ENCODE data around the gene GPHB5. TPM values are rescaled to one million over a fixed set of nuclear protein-coding genes. Genes with fewer than 3 reads are reported as not detected.

Gene GPHB5, protein sequence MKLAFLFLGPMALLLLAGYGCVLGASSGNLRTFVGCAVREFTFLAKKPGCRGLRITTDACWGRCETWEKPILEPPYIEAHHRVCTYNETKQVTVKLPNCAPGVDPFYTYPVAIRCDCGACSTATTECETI
- total RNA-seq (not detected), polyA plus RNA-seq (not detected)
- long read RNA-seq, donor 1 = 0 reads
- long read RNA-seq, donor 2 = 0 reads
- long read RNA-seq, donor 3 = 0 reads
- long read RNA-seq, donor 4 = 0 reads
- long read RNA-seq, donor 5 = 0 reads
- long read RNA-seq, donor 6 = 0 reads
- long read RNA-seq, donor 7 = 0 reads
- long read RNA-seq, donor 8 = 0 reads
- long read RNA-seq, donor 9 = 0 reads
- long read RNA-seq, donor 10 = 0 reads

DNA sequence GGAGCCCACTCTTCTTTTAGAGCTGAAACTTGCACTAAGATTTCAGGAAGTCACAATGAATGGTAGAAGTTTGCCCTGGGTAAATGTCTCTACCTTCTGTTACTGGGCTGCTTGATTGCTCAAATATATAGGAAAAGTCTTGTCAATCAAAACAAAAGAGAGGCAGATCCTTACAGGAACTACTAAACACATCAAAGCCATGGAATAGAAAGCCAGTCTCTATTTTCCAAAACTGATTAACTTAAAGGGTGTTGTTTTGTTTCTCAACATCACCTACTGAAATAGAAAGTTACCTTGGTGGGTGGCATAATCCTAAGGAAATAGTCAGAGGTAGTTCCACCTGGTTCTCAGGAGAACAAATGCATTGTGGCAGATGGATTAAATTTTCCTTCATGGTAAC, at the start of gene GPHB5:
TSS of gene GPHB5 (minus strand) at position 101 of the 400 bp plus-strand sequence. CDS start 1,086 bp downstream, outside the sequence.
- intact Hi-C loops (cut with DNase I; ENCODE audit: low total_unique reads) = no loop called here
- TF ChIP-seq POLR2AphosphoS5 (IDR thresholded peaks at IDR 0.05) (no peak), POLR2A (IDR thresholded peaks at IDR 0.05) (no peak), EP300 (IDR thresholded peaks at IDR 0.05) (no peak), CTCF (IDR thresholded peaks at IDR 0.05) (no peak)
- H3K9me3 ChIP-seq = no peaks in the 10 kb centered on the region
- H3K4me1 ChIP-seq = no peaks in the 10 kb centered on the region
- no peaks in the 10 kb centered on the region for H3K36me3 ChIP-seq
- DNase-seq = no peak
- H3K4me3 ChIP-seq = no peak within 1 kb of the TSS
- no peak within 1 kb of the TSS for H3K27ac ChIP-seq
- H3K27me3 ChIP-seq = no peaks in the 10 kb centered on the region

GRCh38 chr14:63367742-63368364, 49.1 kb upstream of the GPHB5 start:
- Histone ChIP-seq H3K36me3 (peaks cover 0 to 14% (median 7%) of the 10 kb centered on the region in 4 donors), H3K27me3 (no peaks in the 10 kb centered on the region), H3K4me1 (no peaks in the 10 kb centered on the region), H3K27ac (no peak overlapping the region), H3K9me3 (peaks cover 0 to 14% (median 8%) of the 10 kb centered on the region in 4 donors), H3K4me3 (no peak overlapping the region)
- intact Hi-C loops (cut with DNase I; ENCODE audit: low total_unique reads) = no loop called here
- no peak for TF ChIP-seq EP300 (IDR thresholded peaks at IDR 0.05)
- TF ChIP-seq POLR2A (IDR thresholded peaks at IDR 0.05) = no peak
- TF ChIP-seq POLR2AphosphoS5 (IDR thresholded peaks at IDR 0.05) = no peak
- TF ChIP-seq CTCF (IDR thresholded peaks at IDR 0.05) = no peak
- no peak for DNase-seq

DNA sequence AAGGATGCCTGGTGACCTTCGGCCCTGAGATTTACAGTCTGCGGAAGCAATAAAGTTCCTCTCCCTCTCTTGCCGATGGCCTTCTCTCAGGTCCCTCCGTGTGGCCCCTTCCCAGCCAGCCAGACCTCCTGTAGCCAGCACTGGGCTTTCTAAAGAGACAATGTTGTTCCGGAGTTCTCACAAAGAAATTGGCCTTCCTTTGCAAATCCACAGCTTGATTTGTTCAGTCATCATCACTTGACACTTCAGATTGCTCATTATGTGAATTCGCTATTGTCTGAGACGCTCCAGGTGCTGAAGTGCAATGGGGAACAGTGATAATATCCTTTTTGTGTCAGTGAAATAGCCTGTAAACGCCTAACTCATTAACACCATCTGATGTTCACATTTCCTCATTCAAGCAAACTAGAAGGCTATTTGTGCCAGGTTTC, 43.7 kb upstream of the GPHB5 start:
- intact Hi-C loops (cut with DNase I; ENCODE audit: low total_unique reads) = no loop called here
- H3K27me3 ChIP-seq = no peaks in the 10 kb centered on the region
- no peak overlapping the region for H3K4me3 ChIP-seq
- H3K36me3 ChIP-seq = no peaks in the 10 kb centered on the region
- 41 to 64% (median 49%) methylated on average over 8 of the region's 8 CpGs for WGBS, 5 donors
- H3K9me3 ChIP-seq = peaks cover 0 to 4% (median 2%) of the 10 kb centered on the region in 4 donors
- H3K27ac ChIP-seq = no peak overlapping the region
- H3K4me1 ChIP-seq = no peaks in the 10 kb centered on the region
- DNase-seq = no peak
- TF ChIP-seq POLR2AphosphoS5 (IDR thresholded peaks at IDR 0.05) (no peak), EP300 (IDR thresholded peaks at IDR 0.05) (no peak), POLR2A (IDR thresholded peaks at IDR 0.05) (no peak), CTCF (IDR thresholded peaks at IDR 0.05) (no peak)

DNA sequence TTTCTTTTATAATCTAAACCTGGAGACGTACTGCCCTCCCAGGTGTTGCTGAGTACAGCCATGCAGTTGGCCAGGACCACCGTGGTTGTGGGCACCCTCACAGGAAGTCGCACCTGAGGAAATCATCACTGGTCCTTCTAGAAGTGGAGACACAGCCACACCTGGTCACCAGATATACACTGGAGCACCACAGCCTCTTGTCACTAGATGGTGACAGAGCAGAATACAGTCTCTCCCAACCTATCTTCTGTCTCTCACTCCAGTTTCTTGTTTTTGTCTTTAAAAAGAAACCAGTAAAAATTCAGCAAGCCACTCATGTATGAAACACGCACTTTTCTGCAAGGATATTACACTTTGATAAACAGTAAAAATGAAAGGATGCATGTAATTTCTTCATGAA, 43.1 kb upstream of the GPHB5 start:
- 70 to 82% (median 78%) methylated on average over 4 of the region's 4 CpGs for WGBS, 5 donors
- no peak for TF ChIP-seq POLR2A (IDR thresholded peaks at IDR 0.05)
- TF ChIP-seq CTCF (IDR thresholded peaks at IDR 0.05) = no peak
- no peak for TF ChIP-seq POLR2AphosphoS5 (IDR thresholded peaks at IDR 0.05)
- no peak for TF ChIP-seq EP300 (IDR thresholded peaks at IDR 0.05)
- no peak overlapping the region for H3K4me3 ChIP-seq
- H3K27me3 ChIP-seq = no peaks in the 10 kb centered on the region
- no peaks in the 10 kb centered on the region for H3K4me1 ChIP-seq
- no peak for DNase-seq
- peaks cover 0 to 4% (median 2%) of the 10 kb centered on the region in 4 donors for H3K9me3 ChIP-seq
- H3K36me3 ChIP-seq = no peaks in the 10 kb centered on the region
- intact Hi-C loops (cut with DNase I; ENCODE audit: low total_unique reads) = no loop called here
- no peak overlapping the region for H3K27ac ChIP-seq

Data from stomach (tissue), 19 donors.